ENCODE measurements around the gene OVCA2.

The OVCA2 gene

DNA sequence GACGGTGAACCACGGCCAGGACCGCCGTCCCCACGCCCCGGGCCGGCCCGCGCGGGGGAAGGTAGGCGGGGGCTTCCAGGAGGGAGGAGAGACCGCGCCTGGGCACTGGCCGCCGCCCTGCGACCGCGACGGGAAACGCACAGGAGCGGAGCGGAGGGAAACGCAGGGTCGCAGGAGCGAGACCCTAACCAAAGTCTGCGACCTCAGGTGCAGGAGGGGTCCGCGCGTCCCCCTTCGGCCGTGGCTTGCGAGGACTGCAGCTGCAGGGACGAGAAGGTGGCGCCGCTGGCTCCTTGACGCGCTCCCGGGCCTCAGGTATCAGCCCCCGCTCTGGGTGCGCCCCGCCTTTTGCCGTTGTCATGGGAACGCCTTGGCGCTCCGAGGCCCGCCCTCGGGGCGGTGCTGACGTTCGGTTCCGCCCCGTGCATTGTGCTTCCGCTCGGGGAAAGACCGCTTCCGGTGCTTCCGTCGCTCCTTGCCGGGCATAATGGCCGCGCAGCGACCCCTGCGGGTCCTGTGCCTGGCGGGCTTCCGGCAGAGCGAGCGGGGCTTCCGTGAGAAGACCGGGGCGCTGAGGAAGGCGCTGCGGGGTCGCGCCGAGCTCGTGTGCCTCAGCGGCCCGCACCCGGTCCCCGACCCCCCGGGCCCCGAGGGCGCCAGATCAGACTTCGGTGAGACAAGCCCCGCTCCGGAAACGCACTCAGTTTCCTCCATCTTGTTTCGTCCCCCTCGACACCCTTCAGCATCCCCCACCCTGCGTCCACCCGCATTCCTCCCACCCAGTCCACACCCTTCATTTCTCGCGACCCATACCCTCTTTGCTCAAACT, at the start of gene OVCA2:
Gene OVCA2 (plus strand): TSS at position 462 of the 829 bp plus-strand sequence. CDS start 26 bp downstream, at position 488.
- TF ChIP-seq, protein P1, sequence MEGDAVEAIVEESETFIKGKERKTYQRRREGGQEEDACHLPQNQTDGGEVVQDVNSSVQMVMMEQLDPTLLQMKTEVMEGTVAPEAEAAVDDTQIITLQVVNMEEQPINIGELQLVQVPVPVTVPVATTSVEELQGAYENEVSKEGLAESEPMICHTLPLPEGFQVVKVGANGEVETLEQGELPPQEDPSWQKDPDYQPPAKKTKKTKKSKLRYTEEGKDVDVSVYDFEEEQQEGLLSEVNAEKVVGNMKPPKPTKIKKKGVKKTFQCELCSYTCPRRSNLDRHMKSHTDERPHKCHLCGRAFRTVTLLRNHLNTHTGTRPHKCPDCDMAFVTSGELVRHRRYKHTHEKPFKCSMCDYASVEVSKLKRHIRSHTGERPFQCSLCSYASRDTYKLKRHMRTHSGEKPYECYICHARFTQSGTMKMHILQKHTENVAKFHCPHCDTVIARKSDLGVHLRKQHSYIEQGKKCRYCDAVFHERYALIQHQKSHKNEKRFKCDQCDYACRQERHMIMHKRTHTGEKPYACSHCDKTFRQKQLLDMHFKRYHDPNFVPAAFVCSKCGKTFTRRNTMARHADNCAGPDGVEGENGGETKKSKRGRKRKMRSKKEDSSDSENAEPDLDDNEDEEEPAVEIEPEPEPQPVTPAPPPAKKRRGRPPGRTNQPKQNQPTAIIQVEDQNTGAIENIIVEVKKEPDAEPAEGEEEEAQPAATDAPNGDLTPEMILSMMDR (IDR thresholded peaks at IDR 0.05; ENCODE audit: low read depth, low read length) = peak; percentile 59
- in situ Hi-C loops (cut with HindIII; ENCODE audit: low sequenced_read_pairs) = loop anchor here (25.0 kb wide), 1 partner anchor 129 kb away; no protein-coding TSS in a partner anchor
- peak; percentile 95 for DNase-seq (ENCODE audit: low read depth, low spot score)
- H3K4me3 ChIP-seq (ENCODE audit: low read depth, low read length) = peak within 1 kb of the TSS; percentile 80

DNA sequence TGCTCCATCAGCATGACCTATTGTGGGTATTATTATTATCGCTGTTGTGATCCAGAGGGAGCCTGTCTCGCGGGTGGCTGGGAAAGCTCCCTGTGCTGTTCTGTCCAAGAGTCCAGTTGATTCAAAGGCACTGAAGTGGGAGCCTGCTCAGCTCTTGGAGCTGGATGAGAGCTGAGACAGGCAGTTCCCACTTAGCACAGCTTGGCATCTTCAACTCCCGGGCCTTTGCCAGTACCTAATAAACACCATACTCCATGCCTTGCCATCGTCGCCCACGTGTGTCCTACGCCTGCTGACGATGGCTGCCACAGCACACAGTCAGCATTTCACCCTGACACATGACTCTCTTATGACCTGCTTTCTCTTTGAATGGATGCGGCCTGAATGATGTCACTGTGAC, 49.3 kb upstream of the OVCA2 start:
- TF ChIP-seq, protein P1 (IDR thresholded peaks at IDR 0.05; ENCODE audit: low read depth, low read length) = no peak
- no peak overlapping the region for H3K4me3 ChIP-seq (ENCODE audit: low read depth, low read length)
- no peak for DNase-seq (ENCODE audit: low read depth, low spot score)
- in situ Hi-C loops (cut with HindIII; ENCODE audit: low sequenced_read_pairs) = no loop called here

DNA sequence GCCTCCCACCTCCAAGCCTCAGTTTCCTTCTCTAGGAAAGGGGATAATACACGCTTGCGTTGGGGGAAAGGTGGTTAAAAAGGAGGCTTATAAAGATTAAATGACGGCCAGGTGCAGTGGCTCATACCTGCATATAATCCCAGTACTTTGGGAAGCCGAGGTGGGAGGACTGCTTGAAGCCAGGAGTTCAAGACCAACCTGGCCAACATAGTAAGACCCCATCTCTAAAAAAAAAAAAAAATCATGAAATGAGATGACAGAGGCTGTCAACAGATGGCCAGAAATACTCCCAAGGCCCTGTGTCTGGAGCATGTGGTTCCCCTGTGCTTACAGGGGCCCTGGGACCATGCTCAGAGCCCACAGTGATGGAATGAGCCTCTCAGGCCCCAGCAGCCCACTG, 47.1 kb upstream of the OVCA2 start:
- in situ Hi-C loops (cut with HindIII; ENCODE audit: low sequenced_read_pairs) = no loop called here
- TF ChIP-seq, protein P1 (IDR thresholded peaks at IDR 0.05; ENCODE audit: low read depth, low read length) = no peak
- no peak for DNase-seq (ENCODE audit: low read depth, low spot score)
- no peak overlapping the region for H3K4me3 ChIP-seq (ENCODE audit: low read depth, low read length)

DNA sequence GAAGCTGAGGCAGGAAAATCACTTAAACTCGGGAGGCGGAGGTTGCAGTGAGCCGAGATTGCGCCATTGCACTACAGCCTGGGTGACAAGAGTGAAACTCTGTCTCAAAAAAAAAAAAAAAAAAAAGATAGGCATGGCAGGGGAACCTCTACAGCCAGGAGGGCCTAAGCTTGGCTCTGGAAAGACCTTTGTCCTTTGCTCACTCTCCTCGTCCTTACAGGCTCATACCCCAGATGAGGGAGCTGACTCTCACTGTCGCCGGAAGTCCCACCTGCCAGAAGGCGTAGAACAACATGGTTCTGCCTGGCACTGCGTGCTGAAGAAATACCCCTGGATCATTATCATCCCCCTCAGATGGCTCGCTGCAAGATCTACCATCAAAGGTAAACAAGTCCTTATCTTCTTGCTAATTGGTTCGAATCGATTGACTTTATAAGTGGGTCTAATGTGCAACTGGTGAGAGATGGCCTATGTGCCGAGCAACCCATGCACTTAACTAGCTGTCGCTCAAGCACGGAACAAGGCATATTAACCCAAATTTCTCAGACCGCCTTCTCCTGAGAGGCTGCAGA, 46.4 kb upstream of the OVCA2 start:
- DNase-seq (ENCODE audit: low read depth, low spot score) = no peak
- in situ Hi-C loops (cut with HindIII; ENCODE audit: low sequenced_read_pairs) = no loop called here
- H3K4me3 ChIP-seq (ENCODE audit: low read depth, low read length) = no peak overlapping the region
- TF ChIP-seq, protein P1 (IDR thresholded peaks at IDR 0.05; ENCODE audit: low read depth, low read length) = no peak

DNA sequence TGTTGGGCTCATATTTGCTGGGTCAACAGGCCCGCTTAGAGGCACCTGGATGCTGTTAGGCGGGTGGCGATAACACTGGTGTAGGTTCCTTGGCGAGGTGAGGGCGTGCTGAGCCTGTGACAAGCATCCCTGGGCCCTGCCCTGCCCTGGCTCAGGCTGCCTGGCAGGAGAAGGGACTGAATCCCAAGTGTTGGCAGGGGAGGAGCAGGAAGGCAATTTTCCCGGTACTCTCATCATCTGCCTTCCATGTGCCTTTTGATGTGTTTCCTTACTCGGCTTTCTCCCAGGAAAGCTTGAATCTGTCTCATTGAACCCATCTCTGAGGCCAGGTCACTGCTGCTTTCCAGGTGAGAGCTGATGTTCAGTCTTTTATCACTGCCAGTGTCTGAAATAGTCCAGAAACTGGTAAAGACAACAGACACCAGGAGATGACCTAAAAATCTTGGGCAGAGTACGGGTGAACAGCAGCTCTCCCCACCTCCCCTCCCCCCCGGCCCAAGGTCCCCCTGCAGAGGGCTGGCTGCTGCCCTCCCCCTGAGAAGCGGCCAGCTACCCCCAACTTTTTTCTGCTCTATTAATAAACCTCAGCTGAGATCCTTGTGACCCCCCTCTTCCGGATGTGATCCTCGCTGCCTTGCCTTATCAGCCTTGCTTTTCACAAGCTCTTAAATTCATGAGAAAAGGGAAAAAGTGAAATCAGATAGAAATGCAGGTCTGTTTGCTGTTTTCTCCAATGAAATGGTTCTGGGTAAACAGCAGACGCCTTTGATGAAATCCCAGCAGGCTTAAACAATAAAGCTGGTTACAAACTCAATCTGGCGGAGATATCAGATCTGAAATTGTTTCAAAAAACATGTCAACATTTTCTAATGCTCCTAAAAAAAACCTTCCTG, 45.7 kb upstream of the OVCA2 start:
- TF ChIP-seq, protein P1 (IDR thresholded peaks at IDR 0.05; ENCODE audit: low read depth, low read length) = no peak
- no peak overlapping the region for H3K4me3 ChIP-seq (ENCODE audit: low read depth, low read length)
- in situ Hi-C loops (cut with HindIII; ENCODE audit: low sequenced_read_pairs) = no loop called here

DNA sequence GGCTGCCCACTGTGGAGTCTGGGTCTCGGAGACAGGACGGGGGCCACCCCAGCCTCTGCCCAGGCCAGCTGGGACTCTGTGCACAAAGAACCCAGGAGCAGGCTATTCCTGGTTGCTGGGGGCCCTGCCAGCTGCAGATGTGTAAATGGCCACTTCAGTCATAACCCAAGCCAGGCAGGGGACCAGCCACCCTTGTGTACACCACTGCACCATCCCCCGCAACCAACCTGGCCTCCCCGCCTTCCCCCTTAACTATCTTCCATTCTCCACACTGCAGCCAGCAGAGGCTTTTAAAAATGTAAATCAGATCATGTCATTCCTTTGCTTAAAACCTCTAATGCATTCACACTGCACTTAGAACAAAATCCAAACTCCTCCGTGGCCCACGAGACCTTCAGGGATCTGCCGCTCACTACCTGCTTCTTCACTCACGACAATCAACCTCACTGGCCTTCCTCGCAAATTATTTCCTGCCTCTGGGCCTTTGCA, 45.0 kb upstream of the OVCA2 start:
- in situ Hi-C loops (cut with HindIII; ENCODE audit: low sequenced_read_pairs) = no loop called here
- no peak for DNase-seq (ENCODE audit: low read depth, low spot score)
- TF ChIP-seq, protein P1 (IDR thresholded peaks at IDR 0.05; ENCODE audit: low read depth, low read length) = no peak
- no peak overlapping the region for H3K4me3 ChIP-seq (ENCODE audit: low read depth, low read length)

More for the DNA sequence above, 45.7 kb upstream of the OVCA2 start:
- DNase-seq (ENCODE audit: low read depth, low spot score) = no peak

Data from astrocyte of the spinal cord (primary cell).